ENCODE data around the gene RGPD5.
"Not testable (repeated sequence)": the region's sequence is repeated elsewhere in the genome, so short reads cannot be mapped to it uniquely, and the experiment has no call there.

DNA sequence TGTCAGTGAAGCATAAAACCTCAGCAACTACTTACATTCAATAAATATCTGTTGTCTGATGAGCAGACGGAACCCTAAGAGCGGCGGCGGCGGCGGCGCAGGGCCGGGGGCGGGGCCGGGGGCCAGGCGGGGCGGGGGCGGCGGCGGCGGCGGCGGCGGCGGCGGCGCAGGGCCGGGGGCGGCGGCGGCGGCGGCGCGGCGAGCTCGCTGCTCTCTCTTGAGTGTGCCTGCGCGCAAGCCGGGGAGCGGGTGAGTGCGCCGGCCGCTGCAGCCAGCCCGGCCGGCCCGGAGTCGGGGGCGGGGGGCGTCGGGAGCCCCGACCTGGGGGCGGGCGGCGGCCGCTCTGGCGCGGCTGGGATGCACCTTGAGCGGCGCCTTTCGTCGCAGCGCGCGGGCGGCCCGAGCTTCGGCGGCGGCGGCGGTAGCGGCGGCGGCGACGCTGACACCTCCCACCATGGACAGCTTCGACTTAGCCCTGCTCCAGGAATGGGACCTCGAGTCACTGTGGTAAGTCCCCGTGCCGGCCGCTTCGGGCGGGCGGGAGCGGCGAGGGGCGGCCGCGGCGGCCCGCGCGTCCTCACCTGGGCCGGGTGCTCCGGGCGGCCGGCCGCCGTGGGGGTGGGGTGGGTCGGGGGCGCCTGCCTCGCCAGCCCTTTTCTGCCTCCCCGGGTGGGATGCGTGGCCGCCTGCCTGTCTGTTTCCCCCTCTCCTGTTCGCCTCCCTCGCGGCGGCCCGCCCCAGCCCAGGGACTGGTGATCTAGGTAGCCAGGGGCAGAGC is 33.7 kb upstream of the RGPD5 start:
- TF ChIP-seq, protein P1, sequence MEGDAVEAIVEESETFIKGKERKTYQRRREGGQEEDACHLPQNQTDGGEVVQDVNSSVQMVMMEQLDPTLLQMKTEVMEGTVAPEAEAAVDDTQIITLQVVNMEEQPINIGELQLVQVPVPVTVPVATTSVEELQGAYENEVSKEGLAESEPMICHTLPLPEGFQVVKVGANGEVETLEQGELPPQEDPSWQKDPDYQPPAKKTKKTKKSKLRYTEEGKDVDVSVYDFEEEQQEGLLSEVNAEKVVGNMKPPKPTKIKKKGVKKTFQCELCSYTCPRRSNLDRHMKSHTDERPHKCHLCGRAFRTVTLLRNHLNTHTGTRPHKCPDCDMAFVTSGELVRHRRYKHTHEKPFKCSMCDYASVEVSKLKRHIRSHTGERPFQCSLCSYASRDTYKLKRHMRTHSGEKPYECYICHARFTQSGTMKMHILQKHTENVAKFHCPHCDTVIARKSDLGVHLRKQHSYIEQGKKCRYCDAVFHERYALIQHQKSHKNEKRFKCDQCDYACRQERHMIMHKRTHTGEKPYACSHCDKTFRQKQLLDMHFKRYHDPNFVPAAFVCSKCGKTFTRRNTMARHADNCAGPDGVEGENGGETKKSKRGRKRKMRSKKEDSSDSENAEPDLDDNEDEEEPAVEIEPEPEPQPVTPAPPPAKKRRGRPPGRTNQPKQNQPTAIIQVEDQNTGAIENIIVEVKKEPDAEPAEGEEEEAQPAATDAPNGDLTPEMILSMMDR (IDR thresholded peaks at IDR 0.05; ENCODE audit: low read length): not testable (repeated sequence)
- TF ChIP-seq EZH2 (IDR thresholded peaks at IDR 0.05; ENCODE audit: borderline replicate concordance, low read length): not testable (repeated sequence)
